Fibroblast of skin of right biceps (primary cell): ENCODE measurements around the gene PFKFB2.
A peak's percentile ranks its signal among the peaks of the same experiment; 100 is the strongest.

Experiments used
- DNase-seq: peaks from one replicate; pipeline ENCODE4 v3.0.0-alpha.2; 2013

PFKFB2 gene

DNA sequence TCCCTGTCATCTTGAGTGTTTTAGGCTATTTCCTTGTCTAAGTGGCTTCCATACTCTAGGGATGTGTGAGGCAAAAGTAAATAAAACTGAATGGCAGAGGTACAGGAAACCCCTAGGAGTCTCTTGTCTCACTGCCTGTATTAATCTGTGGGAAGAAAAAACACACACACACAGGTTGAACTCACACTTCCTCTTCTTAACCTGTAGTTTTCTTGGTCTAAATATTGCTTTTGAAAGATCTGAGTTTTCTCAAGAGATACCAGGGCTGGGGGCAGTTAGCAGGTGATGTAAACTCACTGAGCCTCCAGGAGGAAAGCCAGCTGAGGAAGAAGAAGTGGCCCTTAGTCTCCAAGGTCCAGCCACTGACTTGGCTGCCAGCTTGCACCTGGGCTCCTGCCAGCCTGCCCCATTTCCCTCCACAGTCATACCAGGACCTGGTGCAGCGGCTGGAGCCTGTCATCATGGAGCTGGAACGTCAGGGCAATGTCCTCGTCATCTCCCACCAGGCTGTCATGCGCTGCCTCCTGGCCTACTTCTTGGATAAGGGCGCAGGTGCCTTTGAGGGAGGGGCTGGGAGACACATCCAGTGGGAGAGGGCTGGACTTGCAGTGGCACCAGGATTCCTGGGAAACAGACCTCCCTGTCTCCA lies 16.9 kb downstream of the PFKFB2 start:
- DNase-seq, result no peak

DNA sequence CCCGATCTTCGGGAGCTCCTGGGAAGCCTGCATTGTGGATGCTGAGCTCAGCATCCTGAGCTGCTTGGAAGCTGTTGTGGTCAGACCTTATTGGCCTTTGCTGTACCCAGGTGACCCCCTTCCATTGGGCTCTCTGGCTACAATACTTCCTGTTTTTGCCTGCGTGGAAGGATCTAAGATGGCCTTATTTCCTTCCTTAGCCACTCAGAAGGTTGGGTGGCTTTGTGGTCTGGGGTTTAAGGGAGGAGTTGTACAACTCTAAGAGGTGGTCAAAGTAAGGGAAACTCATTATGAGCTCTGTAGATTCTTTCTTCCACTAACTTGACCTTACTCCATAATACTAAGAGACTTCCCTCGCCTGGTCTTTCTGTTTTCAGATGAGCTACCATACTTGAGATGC lies 17.7 kb downstream of the PFKFB2 start:
- DNase-seq, result no peak

DNA sequence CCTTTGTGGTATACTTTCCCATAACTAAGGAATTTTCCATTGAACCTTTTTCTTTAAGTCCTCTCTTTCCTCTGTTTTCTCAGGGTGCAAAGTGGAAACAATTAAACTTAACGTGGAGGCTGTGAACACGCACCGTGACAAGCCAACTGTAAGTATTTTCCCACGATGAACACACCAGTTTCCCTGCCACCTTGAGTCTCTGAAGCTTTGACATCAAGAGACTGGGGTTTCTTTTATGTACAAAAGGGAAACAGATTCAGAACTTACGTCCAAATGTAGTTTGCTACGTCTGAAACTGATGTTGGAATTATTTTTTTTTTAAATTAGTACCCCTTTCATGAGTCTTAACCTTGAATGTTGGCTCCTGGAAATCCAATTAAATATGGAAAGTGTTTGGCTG lies 18.4 kb downstream of the PFKFB2 start:
- DNase-seq, result no peak

DNA sequence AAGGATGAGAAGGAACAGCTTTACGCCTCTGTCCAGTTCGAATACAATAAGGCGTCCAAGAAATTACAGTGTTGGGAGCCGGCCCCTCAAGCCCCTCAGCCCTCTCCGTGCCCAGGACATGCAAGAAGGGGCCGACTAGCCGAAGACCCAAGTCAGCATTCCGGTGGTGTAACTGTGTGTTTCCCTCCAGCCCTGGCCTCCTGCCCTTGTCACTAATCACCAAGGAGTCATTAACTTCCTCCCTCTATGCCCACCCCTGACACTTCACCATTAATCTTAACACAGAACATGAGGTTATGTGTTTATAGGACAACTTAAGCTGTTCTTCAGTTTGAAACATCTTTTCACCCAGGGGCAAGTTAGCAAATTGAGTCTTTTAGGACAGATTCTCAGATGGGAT lies 19.2 kb downstream of the PFKFB2 start:
- DNase-seq, result no peak

DNA sequence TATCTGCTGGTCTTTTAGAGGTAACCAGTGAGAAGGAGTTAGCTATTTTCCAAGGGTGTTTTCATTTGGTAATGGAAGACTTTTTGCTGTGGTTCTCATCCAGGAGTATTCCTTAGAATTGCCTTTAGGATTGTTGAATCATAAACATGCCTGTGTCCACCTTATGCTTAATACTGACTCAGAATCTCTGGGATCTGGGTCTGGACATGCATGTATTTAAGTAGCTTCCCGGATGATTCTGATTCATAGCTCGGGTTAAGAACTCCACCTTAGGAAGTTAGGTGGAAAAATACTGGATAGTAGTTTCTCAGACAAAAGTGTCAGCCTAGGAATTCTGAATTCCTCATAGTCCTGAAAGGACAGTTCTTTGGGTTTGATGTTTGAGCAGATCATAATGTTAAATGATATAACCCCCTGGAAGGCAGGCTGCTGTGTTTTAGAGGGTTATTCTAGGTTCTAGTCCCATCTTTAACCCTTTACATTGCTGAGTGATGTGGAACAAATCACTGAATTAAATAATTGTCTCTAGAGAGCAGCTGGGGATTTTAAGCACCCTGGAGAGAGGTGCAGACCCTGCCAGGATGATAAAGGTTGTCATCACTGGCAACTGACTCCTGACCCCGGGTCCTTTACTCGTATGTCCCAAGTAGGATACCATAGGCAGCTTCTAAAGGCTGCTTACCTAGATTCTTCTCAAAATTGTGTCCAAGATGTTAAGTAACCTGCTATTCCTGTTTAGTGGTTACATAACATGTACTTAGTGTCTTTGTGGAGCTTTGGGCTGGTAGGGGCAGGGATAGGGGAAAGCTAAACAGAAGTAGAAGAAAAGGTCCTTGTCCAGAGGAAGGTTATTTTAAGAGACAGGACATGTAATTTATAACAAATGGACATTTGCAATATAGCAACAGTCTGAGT lies 21.1 kb downstream of the PFKFB2 start:
- DNase-seq, result peak; percentile 18

DNA sequence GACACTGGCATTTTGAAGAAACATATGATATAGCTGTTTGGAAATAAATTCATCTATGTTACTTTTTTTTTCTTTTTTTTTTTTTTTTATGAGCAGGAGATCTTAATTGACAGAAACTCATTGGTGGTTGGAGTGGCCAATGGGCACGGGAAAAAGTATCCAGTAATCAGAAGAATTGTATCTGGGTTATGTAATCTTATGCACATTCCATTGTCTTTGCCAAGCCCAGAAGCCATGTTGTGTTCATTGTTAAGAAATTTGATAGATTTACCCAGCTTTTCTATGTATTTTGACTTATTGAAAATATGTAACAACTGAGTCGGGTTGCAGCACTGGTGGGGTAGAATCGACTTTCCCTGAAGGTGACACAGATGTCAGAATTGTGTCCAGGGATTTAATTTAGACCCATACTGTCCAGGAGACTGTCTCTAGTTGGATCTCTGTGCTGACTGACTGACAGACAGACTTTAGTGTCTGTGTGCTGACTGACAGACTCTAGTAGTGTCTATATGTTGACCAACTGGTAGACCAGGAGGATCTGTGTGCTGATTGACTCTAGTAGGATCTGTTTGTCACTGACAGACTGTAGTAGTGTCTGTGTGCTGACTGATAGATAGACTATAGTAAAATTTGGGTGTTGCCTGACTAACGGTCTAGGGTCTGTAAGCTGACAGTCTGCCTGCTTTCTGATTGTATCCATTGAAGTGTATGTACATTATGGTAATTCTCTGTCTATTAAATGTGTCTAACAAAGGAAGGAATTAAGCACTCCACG lies 23.3 kb downstream of the PFKFB2 start:
- DNase-seq, result no peak

DNA sequence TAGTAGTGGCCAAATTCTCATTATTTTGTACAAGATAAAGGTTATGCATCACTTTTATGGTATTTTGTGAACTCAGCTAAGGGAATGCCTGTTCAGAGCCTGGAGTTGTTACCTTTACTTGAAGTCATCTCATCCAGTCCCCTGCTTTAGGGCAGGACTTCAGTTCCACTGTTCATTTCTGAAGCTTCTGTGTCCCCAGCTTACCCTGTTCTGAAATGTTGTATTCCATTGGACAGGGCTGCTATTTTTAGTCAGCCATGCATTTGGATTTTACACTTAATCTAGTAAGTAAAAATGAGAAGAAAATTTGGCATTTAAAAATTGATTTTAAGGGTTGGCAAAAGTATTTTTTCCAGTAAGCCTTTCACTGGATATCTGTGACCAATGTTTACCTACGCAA lies 23.9 kb downstream of the PFKFB2 start:
- no peak for DNase-seq

DNA sequence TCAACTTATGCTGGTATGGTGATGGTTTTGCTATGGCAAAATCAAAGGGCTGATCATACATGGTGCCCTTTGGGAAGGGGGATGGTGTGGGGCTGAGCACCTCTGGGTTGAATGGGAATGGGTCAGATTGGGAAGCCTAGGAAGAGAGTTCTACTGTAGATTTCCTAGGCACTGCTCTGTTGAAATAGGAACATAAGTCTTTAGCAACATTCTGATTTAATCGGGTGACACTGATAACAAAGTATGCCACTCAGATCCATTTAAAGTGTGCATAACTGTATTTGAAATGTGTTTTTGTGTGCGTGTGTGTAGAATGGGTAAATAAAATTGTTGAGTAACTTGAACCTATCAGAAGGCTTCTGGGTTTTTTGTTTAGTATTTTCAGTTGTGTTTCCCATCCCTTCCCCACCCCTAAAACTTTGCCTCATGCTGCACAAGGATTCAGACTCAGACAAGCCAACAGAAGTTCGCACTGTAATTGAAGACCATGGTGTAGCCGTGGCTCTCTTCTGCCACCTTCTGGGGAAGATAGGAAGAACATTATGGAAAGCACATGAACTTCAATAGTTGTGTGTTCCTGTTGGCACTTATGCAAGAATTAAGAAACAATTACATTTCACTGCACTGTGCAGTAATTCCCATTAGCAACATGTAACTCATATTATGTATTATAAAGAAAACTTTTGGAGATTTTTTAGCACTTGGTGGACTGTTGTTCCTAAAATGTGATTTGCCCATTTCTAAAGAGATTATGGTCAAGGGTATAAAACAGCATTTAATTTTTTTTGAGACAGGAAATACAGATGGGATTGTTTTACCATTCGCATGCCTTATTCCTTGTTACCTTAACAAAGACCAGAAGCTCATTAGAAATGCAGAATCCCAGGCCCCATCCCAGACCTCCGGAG lies 24.6 kb downstream of the PFKFB2 start:
- DNase-seq, result peak; percentile 69

DNA sequence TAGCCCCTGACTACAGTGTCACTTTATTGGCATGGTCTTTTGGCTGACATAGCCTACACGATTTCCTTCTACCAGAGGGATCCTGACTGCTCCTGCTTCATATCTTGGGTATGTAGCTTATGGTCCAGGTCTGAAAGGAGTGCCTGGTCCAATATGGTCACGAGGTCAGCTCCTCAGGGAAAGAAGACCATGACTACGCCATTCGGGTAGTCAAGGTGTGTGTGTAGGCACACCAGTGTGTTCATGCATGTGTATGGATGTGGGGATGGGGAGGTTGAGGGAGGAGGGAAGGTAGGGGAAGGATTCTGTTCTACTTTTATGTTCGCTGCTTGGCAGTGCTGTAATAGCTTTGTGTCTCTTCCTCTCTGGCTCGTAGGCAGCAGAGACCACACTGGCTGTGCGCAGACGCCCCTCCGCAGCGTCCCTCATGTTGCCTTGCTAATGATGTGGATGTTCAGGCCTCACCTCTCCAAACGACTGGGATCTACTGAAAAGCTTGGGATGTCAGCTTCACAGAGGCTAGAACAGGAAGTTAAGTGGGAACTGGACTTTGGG lies 25.6 kb downstream of the PFKFB2 start:
- no peak for DNase-seq

DNA sequence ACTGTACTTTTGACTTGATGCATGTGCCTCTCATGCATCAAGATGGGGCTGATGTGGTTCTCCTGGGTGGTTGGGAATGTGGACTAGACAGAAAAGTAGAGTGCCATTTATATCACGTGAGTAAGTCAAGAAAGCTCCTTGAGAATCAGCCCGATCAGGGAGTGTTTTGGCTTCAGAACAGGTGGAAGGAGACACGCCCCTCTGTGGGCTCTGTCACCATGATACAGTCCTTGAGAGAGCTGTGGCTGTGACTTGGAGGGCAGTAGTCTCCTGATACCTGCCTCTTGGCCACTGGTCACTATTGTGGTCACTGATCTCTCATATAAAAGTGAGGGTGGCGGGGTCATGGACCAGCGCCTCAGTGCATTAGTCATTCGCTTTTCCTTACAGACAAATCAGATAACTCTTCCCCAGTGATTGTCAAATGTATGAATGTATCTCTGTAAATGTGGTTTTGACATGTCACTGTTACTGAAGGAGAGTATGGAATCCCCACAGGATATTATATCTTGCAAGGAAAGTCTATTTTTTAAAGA lies 26.7 kb downstream of the PFKFB2 start:
- no peak for DNase-seq

DNA sequence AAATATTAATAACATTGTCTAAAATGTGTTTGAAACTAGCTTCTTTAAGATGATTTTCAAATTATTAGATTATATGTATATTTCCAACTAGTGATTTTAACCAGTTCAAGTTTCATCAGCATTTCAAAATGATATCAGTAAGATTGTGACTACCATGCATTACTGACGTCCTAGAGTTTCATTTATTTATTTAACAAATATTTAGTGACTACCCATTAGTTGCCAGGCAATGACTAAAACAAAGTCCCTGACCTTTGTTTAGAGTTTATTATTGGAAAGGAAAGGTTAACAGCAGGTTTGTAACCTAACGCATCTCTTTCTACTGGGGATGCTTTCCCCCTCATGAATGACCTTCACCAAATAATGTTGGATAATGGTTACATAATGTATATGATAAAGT lies 28.0 kb downstream of the PFKFB2 start:
- no peak for DNase-seq

DNA sequence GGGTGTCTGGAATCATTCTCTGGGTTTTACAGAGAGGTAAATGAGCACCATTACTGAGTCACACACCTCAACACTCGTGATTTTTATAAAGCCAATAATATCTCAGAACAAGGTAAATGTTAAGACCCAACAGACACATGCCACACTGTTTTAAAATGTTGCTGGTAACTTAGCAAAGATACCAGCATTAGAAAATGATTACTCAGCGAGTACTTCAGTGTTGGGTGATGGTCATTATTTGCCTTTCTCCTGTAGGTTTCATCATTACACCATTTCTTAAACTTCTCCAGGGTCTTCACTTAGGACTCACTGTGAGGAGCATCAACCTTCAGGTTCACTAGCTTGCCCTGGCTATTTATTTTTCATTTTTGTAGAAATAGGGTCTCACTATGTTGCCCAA lies 28.7 kb downstream of the PFKFB2 start:
- DNase-seq, result no peak

DNA sequence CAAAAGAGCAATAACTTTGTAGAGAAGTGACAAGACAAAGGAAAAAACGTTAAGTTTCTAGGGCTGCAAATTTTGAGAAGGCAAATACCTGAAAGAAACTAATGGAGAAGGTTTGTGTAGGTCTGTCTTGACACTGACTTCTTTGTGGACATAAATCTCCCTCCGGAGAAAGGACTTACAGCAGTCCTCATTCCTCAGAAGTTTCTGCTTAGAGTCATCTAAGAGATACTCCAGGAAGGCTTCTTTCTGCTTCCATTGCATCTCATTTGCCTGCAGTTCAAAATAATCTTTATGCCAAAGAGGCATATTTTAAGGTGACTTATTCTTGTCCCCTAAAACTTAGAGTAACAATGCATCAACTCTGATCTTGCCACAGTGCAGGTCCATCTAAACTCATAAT lies 31.2 kb downstream of the PFKFB2 start:
- no peak for DNase-seq

DNA sequence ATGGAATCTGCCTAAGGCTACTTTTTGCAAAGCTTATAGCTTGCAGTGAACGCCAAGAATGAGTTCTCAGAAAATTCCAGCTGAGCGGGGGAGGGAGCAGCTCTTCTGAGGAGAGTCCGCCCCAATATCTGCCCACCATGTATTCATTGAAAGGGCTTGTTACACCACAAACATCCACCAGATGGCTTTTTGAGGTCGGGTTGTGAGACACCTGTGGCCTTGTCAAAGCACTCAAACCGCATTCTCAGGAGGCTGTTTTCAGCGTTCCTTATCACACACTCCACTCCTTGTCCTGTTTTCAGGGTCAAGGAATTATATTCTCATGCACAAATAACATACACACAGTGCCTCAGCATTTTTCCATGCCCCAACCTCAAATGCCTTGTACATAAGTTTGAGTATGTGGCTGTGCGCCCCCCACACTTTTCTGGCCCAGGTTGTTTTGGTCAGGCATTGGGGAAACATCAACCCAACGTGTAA lies 31.7 kb downstream of the PFKFB2 start:
- DNase-seq, result peak; percentile 58

DNA sequence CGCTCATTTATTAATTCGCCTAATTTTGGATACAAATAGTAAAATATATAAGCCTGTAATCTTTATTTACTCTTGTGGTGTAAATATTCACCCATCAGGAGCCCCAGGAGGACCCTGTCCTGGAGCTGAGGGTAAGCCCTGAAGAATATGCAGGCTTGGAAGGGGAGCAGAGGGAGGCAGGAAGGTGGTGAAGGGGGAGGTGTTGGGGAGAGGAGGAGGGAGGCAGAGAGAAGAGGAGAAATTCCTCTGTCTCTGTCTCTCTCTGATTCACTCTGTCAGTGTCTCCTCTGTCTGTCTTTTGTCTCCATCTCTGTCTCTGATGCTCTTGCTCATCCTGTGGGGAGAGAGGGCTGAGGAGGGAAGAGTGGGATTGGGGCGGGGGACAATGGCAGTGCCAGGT lies 32.8 kb downstream of the PFKFB2 start:
- DNase-seq, result no peak

DNA sequence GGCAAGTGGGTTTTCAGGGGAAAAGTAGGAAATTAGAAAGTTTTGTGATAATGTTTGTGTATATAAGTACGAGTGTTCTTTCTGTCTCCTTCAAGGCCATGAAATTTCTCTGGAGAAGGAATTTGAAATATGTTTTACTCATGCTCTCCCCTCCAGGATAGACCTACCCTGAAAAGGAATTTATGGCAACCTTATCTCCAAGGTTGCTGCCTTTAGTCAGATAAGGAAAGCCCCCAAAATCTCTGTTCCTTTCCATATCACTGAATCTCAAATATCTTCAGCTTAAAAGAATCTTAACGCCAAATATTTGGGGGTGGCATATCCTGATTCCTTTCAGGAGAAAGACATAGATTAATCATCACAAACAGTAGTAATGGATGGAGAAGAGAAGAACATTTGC lies 35.1 kb downstream of the PFKFB2 start:
- DNase-seq, result peak; percentile 34

DNA sequence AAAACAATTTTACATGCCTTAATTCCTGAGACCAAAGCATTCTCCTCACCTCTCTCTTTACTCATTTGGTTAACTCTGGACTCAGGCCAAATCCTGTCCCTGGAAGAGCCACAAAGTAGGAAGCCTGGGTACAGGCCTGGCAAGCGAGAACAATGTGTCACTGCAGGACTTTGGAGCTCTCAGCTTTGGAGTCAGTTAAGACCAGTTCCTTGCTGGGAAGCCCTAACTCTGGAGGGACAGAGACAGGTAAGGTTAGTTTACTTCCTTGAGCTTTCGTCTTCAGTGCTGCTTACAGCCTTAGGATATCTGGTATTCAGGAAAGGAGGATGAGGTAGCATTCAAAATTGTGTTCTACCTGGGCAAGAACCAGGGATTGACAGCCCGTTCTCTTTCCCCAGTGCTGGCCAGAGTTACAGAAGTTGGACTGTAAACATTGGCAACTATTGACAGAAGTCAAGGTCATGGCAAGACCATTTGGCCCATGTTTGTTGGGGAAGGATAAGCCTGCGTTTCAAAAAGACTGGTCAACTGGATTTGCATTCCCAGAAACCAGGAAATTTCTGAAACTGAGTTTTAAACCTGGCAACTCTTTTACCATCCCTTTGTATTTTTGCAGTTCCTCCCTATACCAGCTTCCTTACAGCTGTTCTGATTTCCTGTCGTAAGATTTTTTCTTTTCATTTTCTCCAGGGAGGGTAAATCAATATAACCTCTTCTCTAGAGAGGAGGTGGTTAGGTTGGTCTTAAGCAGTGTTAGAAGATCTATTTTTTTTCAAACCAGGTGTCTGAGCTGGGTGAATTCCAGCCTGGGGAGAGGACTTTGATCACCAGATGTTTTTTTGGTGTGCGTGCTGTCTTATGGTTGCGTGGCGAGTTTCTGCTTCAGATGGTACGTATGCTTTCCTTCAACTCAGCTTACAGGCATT lies 35.9 kb downstream of the PFKFB2 start, which contains the start of gene C4BPB:
Gene C4BPB (plus strand): TSS at position 160 of the 926 bp plus-strand sequence. CDS start 672 bp downstream, at position 832.
- peak; percentile 24 for DNase-seq

DNA sequence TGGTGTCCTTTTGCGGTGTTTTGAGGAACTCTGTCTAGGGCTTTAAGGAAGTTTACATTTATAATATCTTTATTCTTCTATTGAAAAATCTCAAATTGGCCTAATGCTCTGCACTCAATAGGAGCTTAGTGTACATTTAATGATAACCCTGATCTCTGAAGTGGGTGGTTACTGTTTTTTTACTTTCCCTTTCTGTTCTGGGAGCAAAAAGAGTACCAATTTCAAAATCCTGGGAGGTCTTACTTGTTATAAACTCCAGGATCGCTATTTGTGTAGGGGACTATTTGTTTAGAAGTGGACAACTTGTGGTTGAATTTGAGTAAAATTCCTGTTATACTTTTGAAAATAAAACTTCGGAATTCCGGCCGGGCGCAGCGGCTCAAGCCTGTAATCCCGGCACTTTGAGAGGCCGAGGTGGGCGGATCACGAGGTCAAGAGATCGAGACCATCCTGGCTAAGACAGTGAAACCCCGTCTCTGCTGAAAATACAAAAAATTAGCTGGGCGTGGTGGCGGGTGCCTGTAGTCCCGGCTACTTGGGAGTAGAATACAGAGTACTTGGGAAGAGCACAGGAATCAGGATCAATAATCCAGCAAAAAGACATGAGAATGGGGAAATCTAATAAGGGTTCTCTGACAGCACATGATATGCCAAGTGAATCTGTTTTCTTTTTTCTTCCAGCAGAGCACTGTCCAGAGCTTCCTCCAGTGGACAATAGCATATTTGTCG lies 36.7 kb downstream of the PFKFB2 start:
- no peak for DNase-seq

DNA sequence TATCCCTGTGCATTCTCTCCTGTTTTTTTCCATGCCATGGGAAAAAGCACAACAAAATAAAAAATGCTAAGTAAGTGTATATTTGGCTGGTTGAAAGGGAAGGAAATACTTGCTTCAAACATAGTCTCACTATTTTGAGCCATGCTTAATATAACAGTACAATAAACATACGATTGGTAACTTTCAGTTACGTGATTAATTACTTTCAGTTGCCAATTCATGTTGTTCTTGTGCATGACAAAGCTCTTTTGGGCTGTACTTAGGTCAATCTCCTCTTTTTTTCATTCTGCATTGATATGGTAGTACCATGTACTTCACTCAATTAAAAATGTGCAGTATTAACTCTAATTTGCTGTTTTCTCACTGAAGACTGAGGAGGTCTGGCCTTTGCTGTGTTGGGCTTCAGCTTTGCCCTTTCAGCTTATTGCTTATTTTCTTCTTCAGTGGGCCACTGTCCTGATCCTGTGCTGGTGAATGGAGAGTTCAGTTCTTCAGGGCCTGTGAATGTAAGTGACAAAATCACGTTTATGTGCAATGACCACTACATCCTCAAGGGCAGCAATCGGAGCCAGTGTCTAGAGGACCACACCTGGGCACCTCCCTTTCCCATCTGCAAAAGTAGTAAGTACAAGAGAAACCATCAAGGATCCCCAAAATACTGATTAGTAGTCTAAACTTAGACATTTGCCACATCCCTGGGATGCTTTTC lies 38.3 kb downstream of the PFKFB2 start:
- no peak for DNase-seq
